HG03571 (cell line): ENCODE data around the gene ZDHHC11B.
"Not testable (repeated sequence)": the region's sequence is repeated elsewhere in the genome, so short reads cannot be mapped to it uniquely, and the experiment has no call there.

Source experiments
- ATAC-seq: cut with Tn5 transposase; IDR thresholded peaks from one replicate; pipeline ENCODE4 v1.9.1; 2021; ENCODE audit not compliant: unreplicated experiment

The ZDHHC11B gene

GRCh38 chr5:756865-757345, 27.6 kb downstream of the ZDHHC11B start:
- ATAC-seq: no peak

DNA sequence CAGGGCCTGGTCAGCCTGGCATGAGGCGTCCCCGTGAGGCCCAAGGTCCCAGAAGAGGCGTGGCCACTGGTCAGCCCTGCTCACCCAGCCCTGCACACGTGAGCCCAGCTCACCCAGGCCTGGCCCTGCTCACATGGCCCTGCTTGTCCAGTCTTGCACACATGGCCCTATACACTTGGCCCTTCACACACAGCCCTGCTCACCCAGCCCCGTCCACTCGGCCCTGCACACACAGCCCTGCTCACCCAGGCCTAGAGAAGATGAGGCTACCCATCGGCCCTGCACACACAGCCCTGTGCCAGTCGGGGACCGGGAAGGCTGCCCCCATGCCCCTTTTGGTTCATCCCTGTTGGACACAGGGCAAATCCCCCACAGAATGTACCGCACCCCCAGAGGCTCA, 28.4 kb downstream of the ZDHHC11B start:
- no peak for ATAC-seq

DNA sequence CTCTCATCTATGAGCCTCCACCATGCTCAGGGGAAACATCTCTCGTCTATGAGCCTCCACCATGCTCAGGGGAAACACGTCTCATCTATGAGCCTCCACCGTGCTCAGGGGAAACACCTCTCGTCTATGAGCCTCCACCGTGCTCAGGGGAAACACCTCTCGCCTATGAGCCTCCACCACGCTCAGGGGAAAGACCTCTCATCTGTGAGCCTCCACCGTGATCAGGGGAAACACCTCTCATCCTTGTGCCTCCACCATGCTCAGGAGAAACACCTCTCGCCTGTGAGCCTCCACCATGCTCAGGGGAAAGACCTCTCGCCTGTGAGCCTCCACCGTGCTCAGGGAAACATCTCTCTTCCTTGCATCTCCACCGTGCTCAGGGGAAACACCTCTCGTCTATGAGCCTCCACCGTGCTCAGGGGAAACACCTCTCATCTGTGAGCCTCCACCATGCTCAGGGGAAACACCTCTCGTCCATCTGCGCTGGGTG, 30.3 kb downstream of the ZDHHC11B start:
- not testable (repeated sequence) for ATAC-seq

GRCh38 chr5:753567-754142, 30.9 kb downstream of the ZDHHC11B start:
- not testable (repeated sequence) for ATAC-seq

GRCh38 chr5:752532-753115, 31.9 kb downstream of the ZDHHC11B start:
- not testable (repeated sequence) for ATAC-seq

- ATAC-seq: not testable (repeated sequence)
These were observed 32.5 kb downstream of the ZDHHC11B start for GRCh38 chr5:751992-752391.

GRCh38 chr5:751496-751895, 33.0 kb downstream of the ZDHHC11B start:
- ATAC-seq: no peak

GRCh38 chr5:750226-750625, 34.3 kb downstream of the ZDHHC11B start:
- ATAC-seq: not testable (repeated sequence)

DNA sequence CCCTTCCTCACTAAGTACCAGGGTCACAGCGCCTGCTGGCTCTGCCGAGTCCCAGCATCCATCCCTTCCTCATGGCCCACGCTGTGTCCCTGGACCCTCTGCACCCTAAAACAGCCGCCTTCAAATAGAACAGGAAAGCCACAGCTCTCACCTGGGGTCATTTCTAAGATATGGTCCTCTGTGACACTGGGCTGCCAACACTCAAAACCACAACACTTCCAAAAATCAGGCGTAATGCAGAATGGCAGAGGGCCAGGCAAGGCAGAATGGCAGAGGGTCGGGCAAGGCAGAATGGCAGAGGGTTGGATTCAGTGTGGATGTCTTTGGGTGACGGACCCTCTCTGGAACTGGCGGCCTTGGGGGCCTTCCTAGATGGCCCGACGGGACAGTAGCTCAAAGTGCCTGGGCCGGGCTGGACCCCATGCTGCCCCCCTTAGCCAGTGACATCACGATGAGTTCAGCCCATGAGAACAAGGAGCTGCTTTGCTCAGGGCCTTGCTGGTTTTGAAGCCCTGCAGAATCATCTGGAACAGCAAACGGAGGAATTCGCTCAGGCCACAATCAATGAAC, 35.3 kb downstream of the ZDHHC11B start:
- no peak for ATAC-seq

DNA sequence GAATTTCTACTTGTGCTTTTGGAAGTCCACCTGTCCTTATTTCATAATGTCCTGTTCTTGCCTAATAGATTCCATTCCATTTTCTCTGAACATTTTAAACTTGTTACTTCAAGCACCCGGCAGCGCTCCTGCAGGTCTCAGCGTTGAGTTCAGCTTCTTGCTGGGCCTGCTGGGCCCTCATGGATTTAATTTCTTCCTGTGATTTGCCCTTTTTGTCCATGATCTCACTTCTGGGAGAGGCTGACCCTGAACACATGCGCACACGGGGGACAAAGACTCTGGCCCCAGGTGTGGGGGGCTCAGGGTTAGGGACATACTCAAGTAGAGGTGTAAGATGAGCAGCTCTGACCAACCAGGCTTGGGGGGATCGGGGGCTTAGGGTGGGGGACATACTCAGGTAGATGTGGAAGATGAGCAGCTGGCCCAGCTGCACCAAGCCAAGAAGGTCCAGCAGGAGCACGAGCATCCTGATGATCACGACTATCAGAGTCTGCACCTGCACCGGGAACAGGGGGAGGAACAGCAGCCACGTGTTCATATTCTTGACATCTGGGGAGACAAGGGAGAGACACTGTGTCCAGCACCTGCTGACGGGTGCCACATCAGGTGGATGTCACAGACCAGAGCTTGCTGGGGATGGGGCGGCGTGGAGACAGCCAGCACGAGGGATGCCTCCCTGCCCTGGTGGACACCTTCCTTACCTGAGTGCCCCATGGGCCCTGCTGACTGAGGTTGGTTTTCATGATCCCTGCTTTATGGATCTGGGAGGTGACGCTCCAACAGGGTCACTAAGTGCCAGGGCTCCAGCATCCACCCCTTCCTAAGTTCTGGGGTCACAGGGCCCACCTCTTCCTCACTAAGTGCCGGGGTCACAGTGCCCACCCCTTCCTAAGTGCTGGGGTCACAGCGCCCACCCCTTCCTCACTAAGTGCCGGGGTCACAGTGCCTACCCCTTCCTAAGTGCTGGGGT, 36.2 kb downstream of the ZDHHC11B start:
- not testable (repeated sequence) for ATAC-seq

- not testable (repeated sequence) for ATAC-seq
These were observed 37.2 kb downstream of the ZDHHC11B start for GRCh38 chr5:747303-747844.

- no peak for ATAC-seq
These were observed 38.2 kb downstream of the ZDHHC11B start for GRCh38 chr5:746258-746761.

- ATAC-seq: not testable (repeated sequence)
These were observed 39.0 kb downstream of the ZDHHC11B start for GRCh38 chr5:745272-746142.

DNA sequence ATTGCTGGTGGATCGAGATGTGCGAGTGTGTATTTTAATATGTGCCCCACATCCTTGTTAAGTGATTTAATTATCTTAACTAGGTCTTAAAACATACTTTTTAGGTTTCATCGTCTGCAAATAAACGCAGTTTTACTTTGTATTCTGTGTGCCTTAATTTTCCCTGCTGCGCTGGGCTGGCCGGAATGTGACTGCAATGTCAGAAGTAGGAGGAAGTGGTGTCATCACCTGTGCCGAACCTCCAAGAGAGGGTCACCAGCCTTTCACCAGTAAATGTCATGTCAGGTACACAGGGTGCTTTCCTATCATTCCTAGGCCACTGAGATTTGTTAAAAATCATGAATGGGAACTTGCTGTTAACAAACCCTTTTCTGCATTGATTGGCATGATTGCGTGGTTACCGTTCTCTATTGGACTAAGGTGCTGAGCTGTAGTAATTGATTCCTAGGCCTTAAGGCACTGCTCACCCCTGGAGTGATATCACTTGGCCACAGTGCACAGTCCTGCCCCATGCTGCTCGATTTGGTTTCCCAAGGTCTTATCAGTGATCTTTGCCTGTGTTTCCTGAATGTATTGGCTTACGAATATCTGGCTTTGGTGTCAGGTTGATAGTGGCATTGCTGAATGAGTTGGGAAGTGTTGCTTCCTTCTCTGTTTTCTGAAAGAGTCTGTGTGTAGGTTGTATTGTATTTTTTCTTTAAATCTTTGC, 40.7 kb downstream of the ZDHHC11B start:
- ATAC-seq: not testable (repeated sequence)

- ATAC-seq: not testable (repeated sequence)
These were observed 42.3 kb downstream of the ZDHHC11B start for GRCh38 chr5:742276-742675.

GRCh38 chr5:734145-734544, 50.4 kb downstream of the ZDHHC11B start:
- ATAC-seq: not testable (repeated sequence)

GRCh38 chr5:732754-733454, 51.6 kb downstream of the ZDHHC11B start:
- not testable (repeated sequence) for ATAC-seq

DNA sequence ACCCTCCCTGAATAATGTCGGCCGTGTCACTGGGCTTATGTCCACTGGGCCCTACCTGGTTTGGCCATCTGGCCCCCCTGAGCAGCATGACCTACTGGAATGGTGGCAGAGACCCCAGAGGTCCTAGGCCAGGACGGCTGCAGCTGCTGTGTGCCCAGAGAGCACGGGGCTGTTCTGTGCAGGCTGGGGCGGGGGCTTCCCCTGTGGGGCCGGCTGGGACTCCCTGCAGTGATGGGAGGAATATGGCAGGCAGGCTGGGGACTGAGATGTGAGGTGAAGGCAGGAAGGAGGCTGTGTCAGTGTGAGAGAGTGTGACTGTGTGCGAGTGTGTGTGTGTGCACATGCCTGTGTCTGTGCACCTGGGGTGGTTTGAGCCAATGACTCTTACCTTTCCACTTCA, 55.3 kb downstream of the ZDHHC11B start:
- not testable (repeated sequence) for ATAC-seq
